ENCODE measurements around the gene FGF18. TPM values are rescaled to one million over a fixed set of nuclear protein-coding genes. Genes with fewer than 3 reads are reported as not detected.

FGF18 gene
- total and polyA plus RNA-seq, 7 donors = 0.14 to 0.66 (median 0.28) TPM

DNA sequence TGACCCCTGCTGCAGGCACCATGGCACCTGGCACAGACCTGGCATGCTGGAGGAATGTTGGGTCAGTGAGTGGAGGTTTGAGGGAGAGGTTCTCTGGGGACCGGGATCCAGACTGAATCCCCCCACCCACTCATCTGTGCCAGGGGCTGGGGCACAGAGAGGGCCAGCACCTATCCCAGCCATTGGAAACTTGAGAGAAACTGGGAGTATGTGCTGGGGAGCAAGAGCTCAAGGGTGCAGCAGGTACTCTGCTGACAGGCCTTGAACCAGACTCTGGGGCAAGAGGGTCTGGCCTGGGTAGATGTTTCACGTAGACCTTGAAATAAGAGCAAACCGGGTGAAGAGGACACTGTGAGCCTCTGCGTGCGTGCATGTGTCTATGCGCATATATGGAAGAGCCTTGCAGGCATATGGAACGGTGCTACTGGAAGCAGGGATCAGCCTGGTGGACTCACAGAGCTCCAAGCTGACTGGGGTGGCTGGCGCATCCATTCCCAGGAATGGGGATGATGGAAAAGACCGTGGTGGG is 8.8 kb downstream of the FGF18 start:
- H3K27ac ChIP-seq = no peak overlapping the region
- TF ChIP-seq, protein P1, sequence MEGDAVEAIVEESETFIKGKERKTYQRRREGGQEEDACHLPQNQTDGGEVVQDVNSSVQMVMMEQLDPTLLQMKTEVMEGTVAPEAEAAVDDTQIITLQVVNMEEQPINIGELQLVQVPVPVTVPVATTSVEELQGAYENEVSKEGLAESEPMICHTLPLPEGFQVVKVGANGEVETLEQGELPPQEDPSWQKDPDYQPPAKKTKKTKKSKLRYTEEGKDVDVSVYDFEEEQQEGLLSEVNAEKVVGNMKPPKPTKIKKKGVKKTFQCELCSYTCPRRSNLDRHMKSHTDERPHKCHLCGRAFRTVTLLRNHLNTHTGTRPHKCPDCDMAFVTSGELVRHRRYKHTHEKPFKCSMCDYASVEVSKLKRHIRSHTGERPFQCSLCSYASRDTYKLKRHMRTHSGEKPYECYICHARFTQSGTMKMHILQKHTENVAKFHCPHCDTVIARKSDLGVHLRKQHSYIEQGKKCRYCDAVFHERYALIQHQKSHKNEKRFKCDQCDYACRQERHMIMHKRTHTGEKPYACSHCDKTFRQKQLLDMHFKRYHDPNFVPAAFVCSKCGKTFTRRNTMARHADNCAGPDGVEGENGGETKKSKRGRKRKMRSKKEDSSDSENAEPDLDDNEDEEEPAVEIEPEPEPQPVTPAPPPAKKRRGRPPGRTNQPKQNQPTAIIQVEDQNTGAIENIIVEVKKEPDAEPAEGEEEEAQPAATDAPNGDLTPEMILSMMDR (IDR thresholded peaks at IDR 0.05) = no peak
- intact Hi-C loops (cut with DNase I) = loop anchor here in 1 of 2 donors (10.0 kb wide), 1 partner anchor 617 kb away; no protein-coding TSS in a partner anchor
- no peaks in the 10 kb centered on the region for H3K36me3 ChIP-seq (ENCODE audit: insufficient read depth in 1 of 2, low read depth in 1 of 2)
- no peaks in the 10 kb centered on the region for H3K4me1 ChIP-seq
- WGBS, 3 donors = 92 to 97% (median 95%) methylated on average over 9 of the region's 9 CpGs
- no peaks in the 10 kb centered on the region for H3K9me3 ChIP-seq
- H3K27me3 ChIP-seq (ENCODE audit: insufficient read depth in 3 of 3, low read length in 2 of 3) = no peaks in the 10 kb centered on the region
- no peak overlapping the region for H3K4me3 ChIP-seq
- ATAC-seq (no peak), DNase-seq (peak in 1 of 2 donors; percentile 2)

DNA sequence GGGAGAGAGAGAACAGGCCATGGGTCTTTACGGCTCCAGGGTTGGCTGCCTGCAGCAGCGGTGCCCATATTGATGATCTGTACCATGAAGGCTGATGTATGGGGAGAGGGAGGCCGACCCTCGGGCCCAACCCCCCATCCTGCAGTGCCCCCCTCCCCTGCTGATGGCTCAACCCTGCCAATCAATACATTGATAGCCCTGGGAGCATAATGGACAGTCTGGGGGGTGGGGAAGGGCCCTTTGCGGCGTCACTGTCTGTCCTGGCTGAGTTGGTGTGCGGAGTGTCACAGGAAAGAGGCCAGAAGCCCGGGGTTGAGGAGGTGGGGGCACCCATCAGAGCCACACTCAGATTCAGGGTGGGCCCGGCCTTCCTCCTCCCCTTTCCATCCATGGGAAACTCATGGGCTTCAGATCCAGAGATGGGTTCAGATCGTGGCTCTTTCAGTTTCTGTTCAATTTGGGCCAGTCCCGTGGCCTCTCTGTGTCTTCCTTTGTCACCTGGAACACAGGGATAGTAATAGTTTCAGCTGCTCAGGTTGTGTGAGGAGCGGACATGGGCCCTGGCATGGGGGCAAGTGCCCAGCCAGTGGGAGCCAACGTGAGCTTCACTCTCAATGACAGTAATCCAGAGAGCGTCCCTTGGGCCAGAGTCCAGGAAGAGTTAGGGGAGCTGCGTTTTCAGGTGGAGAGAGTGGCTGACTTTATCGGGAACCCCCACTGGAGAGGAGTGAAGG is 9.5 kb downstream of the FGF18 start:
- 84 to 91% (median 86%) methylated on average over 16 of the region's 16 CpGs for WGBS, 3 donors
- Histone ChIP-seq H3K27me3 (ENCODE audit: insufficient read depth in 3 of 3, low read length in 2 of 3) (no peaks in the 10 kb centered on the region), H3K4me3 (no peak overlapping the region), H3K27ac (no peak overlapping the region), H3K9me3 (no peaks in the 10 kb centered on the region), H3K36me3 (ENCODE audit: insufficient read depth in 1 of 2, low read depth in 1 of 2) (no peaks in the 10 kb centered on the region), H3K4me1 (no peaks in the 10 kb centered on the region)
- intact Hi-C loops (cut with DNase I) = loop anchor here in 1 of 2 donors (10.0 kb wide), 1 partner anchor 616 kb away; no protein-coding TSS in a partner anchor
- TF ChIP-seq, protein P1 (IDR thresholded peaks at IDR 0.05) = no peak
- DNase-seq (peak in 1 of 2 donors; percentile 4), ATAC-seq (no peak)

DNA sequence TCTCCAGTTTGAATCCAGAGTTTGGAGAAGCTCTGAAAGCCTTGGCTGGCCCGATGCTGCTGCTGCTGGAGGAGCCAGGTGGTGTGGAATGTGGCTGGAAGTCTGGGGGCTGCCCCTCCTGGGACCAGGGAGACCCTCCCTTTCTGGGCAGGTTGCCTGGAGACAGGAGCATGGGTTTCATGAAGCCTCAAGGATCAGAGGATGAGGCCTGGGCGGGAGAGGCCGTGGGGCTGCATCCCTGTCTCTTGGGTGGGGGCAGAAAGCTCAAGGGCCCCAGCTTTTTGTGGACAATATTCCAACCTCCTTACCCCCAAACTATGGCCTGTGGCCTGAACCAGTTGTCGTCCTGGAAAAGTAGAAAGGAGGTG is 10.1 kb downstream of the FGF18 start:
- 81 to 94% (median 83%) methylated on average over 4 of the region's 4 CpGs for WGBS, 3 donors
- no peaks in the 10 kb centered on the region for H3K9me3 ChIP-seq
- H3K36me3 ChIP-seq (ENCODE audit: insufficient read depth in 1 of 2, low read depth in 1 of 2) = no peaks in the 10 kb centered on the region
- ATAC-seq (no peak), DNase-seq (no peak)
- no peak overlapping the region for H3K4me3 ChIP-seq
- H3K4me1 ChIP-seq = no peaks in the 10 kb centered on the region
- TF ChIP-seq, protein P1 (IDR thresholded peaks at IDR 0.05) = no peak
- intact Hi-C loops (cut with DNase I) = loop anchor here in 1 of 2 donors (10.0 kb wide), 1 partner anchor 615 kb away; no protein-coding TSS in a partner anchor
- H3K27me3 ChIP-seq (ENCODE audit: insufficient read depth in 3 of 3, low read length in 2 of 3) = no peaks in the 10 kb centered on the region
- H3K27ac ChIP-seq = no peak overlapping the region

DNA sequence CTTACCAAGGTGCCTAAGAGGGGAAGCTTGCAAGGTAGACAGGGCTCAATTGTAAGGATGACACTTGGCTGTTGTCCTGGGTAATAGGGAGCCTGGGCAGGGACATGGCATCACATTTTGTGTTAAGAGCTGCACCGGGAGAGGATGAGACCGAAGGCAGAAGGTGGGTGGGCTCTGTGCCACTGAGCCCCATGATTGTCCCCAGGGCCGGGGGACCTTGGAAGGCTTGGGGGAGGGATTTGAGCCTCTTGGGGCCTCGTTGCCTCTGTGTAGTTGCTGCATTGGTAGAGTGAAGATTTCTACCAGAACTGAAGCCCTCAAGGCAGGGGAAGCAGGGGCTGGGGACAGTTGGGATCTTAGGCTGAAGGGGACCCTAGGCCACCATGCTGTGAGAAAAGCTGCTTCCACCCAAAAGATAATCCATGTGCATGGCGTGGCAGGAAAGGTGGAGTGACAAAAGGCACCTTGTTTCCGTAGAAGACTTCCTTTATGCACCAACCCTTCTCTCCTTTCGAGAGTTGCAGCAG is 11.9 kb downstream of the FGF18 start:
- intact Hi-C loops (cut with DNase I) = no loop called here
- TF ChIP-seq, protein P1 (IDR thresholded peaks at IDR 0.05) = no peak
- no peaks in the 10 kb centered on the region for H3K4me1 ChIP-seq
- H3K27ac ChIP-seq = no peak overlapping the region
- H3K9me3 ChIP-seq = no peaks in the 10 kb centered on the region
- no peak overlapping the region for H3K4me3 ChIP-seq
- no peaks in the 10 kb centered on the region for H3K27me3 ChIP-seq (ENCODE audit: insufficient read depth in 3 of 3, low read length in 2 of 3)
- no peaks in the 10 kb centered on the region for H3K36me3 ChIP-seq (ENCODE audit: insufficient read depth in 1 of 2, low read depth in 1 of 2)
- 81 to 89% (median 84%) methylated on average over 7 of the region's 7 CpGs for WGBS, 3 donors
- DNase-seq = no peak
- ATAC-seq = no peak

Data from psoas muscle (tissue), 8 donors.